NCI-H2196 (cell line): Measurements from ENCODE around the gene MUC2.

Source experiments
- DNase-seq: peaks from one replicate; lab custom pipeline; 2025; ENCODE audit not compliant: unreplicated experiment; lab: John Stamatoyannopoulos, UW

Gene MUC2

GRCh38 chr11:1085440-1086170, 10.9 kb downstream of the MUC2 start:
- DNase-seq = no peak

DNA sequence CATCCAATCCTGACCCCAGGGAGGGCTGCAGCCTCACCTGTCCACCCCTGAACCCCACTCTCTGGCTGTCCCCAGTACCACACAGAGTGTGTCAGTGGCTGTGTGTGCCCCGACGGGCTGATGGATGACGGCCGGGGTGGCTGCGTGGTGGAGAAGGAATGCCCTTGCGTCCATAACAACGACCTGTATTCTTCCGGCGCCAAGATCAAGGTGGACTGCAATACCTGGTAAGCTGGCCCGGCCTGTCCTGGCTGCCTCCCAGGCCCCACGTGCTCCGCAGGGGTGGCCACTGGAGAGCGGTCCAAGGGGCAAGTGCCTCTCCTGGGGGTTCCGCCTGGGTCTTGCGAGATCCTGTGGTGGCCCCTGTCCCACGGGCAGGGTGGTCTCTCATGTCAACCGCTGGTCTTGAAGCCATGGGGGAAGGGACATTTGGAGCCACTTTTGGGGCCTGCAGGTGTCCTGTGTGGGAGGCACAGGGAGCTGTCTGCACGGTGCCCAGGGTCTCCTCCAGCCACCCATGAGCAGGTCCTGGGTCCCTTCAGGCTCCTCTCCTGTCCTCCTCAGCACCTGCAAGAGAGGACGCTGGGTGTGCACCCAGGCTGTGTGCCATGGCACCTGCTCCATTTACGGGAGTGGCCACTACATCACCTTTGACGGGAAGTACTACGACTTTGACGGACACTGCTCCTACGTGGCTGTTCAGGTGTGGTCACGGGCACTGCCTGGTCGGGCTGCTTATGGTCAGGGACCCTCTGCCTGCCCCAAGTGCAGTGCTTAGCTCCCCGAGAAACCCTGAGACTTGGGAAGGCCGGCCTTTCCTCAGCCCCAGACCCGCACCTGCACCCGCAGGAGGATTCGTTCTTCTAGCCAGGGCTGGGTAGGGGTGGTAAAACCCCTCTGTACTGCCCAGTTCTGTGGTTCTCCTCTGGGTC, 11.8 kb downstream of the MUC2 start:
- no peak for DNase-seq

DNA sequence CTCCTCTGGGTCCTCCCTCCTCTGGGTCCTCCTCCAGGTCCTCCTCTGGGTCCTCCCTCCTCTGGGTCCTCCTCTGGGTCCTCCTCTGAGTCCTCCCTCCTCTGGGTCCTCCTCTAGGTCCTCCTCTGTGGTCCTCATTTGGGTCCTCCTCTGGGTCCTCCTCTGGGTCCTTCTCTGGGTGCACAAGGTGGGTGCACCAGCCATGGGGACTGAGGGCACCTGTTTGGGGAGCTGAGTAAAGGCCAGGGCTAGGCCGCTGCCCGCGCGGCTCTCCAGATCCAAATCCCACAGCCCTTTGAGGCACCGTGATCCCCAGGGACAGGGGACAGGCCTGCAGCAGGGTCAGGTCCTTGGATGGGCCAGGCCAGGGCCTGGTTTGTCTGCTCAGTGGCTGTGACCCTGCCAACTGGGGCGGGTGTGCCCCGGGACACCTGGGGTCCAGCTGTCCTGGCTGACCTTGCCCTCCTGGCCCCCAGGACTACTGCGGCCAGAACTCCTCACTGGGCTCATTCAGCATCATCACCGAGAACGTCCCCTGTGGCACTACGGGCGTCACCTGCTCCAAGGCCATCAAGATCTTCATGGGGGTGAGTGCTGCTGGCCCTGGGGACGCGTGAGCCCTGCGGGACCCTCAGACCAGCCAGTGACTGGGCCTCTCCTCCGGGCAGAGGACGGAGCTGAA, 12.7 kb downstream of the MUC2 start:
- DNase-seq = no peak

- DNase-seq = no peak
These were observed 13.6 kb downstream of the MUC2 start for GRCh38 chr11:1087961-1088926.

DNA sequence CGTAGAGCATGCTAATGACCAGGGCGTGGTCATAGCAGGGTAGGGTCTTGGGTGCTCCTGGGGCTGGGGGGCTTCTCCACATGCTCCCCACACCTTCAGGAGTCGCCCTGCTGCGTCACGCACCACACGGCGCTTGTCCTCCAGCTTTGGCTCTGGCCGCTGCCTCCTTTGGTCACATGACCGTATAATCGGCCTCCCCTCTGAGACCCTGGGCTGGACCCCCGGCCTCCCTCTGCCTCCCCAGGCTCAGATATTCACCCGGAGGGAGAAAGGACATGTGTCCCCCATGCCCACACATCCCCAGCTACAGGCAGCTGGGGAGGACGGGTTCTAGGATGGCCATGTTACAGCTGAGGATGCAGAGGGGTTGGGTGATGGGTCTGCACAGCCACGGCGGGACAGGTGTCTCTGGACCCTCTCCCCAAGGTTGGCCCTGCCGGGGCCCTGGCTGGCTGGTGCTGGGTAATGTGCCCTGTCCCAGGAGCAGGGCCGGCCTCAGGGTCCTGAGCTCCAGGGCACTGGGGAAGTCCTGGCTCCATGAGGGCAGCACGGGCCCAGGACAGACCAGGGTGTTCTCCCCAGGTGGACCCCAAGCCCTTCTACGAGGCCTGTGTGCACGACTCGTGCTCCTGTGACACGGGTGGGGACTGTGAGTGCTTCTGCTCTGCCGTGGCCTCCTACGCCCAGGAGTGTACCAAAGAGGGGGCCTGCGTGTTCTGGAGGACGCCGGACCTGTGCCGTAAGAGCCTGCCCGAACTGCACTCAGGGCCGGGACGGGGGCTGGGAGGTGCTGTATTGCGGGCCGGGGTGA, 14.5 kb downstream of the MUC2 start:
- DNase-seq = no peak

- DNase-seq = no peak
These were observed 15.3 kb downstream of the MUC2 start for GRCh38 chr11:1089738-1090599.

DNA sequence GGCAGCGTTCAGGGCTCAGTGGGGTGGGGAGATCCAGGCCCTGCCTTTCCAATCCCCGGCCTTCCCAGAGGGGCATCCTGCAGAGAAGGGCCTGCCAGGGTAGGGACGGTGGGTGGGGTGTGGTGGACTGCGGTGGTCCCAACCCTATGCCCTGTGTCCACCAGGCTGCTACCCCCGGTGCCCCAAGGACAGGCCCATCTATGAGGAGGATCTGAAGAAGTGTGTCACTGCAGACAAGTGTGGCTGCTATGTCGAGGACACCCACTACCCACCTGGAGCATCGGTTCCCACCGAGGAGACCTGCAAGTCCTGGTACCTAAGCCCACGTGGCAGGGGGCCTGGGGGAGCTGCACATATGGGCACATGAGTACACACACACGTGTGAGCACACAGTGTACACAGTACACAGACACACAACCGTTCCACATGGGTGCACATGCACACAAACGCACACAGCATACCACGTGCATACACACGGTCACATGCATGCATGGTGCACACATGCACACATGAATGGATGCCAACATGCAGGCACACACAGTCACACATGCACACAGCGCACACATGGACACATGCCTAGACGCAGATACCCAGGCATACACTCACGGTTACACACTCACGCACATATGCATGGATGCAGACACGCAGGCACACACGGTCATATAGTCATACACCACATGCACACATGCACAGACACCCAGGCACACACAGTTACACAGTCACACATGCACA, 16.1 kb downstream of the MUC2 start:
- no peak for DNase-seq

- DNase-seq = no peak
These were observed 16.8 kb downstream of the MUC2 start for GRCh38 chr11:1091332-1092083.

GRCh38 chr11:1092145-1092670, 17.5 kb downstream of the MUC2 start:
- DNase-seq = no peak

- no peak for DNase-seq
These were observed 18.2 kb downstream of the MUC2 start for GRCh38 chr11:1092919-1093318.

- no peak for DNase-seq
These were observed 25.1 kb downstream of the MUC2 start for GRCh38 chr11:1099519-1100355.

GRCh38 chr11:1100417-1101245, 26.0 kb downstream of the MUC2 start:
- no peak for DNase-seq

DNA sequence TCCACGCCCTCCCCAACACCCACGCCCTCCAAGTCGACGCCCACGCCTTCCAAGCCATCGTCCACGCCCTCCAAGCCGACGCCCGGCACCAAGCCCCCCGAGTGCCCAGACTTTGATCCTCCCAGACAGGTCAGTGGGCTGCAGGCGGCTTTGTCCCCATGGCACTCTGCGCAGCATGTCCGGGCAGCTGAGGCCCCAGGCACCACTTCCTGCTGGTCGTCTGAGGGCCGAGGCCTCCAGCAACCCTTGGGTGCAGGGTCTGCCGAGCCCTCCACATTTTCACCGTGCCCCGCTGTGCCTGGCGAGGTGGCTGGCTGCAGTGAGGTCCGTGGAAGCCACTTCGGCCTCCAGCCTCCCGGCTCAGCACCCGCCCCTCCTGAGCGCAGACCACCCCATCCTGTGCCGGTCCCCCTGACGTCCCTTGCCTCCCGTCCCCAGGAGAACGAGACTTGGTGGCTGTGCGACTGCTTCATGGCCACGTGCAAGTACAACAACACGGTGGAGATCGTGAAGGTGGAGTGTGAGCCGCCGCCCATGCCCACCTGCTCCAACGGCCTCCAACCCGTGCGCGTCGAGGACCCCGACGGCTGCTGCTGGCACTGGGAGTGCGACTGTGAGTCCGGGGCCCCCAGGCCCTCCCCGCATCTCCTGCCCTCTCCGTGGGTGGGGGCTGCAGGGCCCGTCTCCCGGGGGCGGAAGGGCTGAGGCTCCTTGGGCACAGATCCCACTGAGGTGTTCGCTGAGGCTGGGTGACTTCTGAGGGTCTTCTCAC, 26.8 kb downstream of the MUC2 start:
- DNase-seq = no peak

GRCh38 chr11:1102221-1102971, 27.7 kb downstream of the MUC2 start:
- no peak for DNase-seq
